GM19193 (cell line): ENCODE results near the gene SETD6.

ENCODE experiments used
- POLR2A ChIP-seq: IDR thresholded peaks from 4 replicates; pipeline ENCODE4 v1.6.1; 2011; ENCODE audit not compliant: insufficient read depth, insufficient read length; ENCODE audit errors: extremely low read depth

SETD6 gene

GRCh38 chr16:58487566-58488351, 27.6 kb upstream of the SETD6 start:
- TF ChIP-seq POLR2A: no peak

DNA sequence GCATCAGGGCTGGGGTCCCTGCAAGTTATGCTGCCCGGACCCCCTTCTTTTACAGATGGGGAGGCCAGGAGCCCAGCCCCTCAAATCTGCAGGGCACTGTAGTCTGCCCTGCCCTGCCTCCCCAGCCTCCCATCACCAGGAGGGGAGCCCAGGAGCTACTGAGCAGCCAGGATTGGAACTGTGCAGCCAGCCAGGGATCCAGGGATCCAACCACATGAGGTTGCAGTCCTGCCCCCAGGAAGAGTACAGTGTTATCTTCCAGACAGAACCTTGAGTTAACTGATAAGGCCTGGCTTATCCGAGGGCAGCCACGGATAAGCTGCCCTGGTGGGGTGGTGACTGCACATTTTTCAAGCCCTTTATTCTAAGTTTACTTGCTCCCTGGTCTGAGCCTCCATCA, 26.8 kb upstream of the SETD6 start:
- no peak for TF ChIP-seq POLR2A

DNA sequence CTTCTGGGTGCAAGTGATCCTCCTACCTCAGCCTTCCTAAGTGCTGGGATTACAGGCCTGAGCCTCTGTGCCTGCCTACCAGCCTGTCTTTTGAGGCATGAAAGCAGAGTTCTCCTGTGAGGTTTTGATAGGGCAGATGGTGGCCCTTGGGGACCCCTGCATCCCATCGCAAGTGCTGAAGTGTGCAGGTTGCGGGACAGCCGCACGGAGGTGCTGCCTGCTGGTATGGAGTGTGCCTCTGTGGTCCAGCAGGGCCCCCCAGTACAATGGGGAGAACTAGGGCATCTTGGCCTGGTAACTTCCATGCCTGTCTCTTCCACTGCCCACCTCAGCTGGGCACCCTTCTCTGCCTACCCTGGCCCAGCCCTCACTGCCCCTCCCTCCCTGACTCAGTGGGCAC, 25.3 kb upstream of the SETD6 start:
- no peak for TF ChIP-seq POLR2A

DNA sequence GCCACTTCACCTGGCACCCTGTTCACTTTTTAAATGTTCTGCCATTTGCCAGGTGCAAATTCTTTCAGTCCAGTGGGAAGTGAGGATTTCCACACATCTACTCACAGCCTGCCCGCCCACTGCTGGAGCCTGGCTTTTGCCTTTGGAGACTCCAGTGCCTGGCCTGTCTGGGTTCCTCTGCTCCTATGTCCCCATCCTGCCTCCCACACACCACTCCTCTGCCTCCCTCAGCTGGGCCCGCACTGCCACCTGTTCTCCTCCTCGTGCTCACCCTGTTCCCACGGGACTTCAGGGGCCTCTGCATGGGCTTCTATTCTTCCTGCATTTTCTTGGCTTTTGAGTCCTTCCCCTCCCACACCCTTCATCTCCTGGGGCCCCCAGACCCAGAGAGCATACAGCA, 23.3 kb upstream of the SETD6 start:
- no peak for TF ChIP-seq POLR2A

DNA sequence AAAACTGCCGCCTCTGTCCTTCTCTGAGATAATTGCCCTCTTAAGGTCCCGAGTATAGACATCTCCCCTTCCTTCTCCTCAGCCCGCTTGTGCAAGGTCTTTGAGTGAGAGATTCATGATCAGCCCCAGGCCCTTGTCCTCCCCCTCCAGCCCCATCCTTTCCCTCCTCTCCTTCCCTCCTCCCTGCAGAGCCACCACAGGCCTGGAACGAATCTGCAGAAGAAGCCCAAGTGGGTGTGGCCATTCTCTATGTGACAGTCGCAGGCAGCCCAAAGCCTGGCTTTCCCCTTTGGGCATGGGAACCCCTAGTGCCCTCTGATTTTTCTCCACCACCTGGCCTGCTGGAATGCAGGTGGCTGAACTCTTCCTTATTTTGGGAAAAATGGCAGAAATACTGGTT, 22.6 kb upstream of the SETD6 start:
- TF ChIP-seq POLR2A: no peak

DNA sequence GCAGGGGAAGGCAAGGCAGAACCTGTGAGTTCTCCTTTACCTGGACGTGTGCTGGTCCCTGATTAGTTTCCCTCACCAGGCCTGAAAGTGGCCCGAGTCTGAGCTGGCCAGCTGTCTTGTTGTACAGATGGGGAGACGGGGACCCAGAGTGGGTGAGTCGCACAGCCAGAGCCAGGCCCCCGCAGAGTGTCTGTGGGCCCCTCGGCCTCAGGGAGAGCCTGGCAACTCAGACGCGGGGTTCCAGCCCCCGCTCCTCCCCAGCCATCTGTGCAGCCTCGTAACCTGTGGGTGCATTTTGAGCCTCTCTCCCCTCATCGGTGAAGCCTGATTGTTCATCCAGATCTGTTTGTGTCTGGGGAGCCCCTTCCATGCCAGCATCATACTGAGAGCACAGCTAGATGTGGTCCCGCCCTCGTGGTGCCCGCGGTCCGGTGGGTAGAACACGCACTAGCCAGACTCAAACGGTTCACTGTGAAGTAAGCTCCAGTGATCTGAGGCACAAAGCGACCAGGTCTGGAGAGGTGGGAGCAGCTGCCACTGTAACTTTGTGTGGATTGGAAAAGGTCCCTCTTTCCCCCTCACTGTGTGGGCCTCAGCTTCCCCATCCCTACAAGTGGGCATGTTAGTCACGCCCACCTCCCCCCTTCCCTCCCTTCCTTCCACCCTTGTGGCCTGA, 21.4 kb upstream of the SETD6 start:
- TF ChIP-seq POLR2A: no peak

DNA sequence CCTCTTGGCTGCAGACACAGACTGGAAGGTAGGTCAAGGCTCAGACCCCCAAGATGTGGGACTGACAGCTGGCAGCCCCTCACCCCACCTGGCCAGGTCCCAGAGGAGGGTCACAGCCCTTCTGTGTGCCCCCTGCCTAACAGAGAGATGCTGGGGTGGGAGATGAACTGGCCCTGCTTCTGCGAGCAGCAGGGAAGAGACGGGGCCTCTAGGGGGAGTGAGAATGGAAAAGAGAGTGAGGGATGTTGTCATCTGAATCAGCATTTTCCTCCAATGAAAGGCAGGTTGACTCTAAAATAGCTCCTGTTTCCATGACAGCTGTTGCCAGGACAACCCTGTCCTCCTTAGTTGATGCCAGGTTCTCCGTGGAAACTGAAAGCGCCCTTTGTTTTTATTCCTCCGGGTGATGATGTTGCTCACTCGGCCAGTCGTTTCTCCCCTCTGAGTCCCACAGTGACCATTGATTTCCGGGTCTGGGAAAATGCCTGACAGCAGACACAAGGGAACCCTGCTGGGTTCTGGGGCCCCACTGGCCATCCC, 20.3 kb upstream of the SETD6 start:
- no peak for TF ChIP-seq POLR2A

DNA sequence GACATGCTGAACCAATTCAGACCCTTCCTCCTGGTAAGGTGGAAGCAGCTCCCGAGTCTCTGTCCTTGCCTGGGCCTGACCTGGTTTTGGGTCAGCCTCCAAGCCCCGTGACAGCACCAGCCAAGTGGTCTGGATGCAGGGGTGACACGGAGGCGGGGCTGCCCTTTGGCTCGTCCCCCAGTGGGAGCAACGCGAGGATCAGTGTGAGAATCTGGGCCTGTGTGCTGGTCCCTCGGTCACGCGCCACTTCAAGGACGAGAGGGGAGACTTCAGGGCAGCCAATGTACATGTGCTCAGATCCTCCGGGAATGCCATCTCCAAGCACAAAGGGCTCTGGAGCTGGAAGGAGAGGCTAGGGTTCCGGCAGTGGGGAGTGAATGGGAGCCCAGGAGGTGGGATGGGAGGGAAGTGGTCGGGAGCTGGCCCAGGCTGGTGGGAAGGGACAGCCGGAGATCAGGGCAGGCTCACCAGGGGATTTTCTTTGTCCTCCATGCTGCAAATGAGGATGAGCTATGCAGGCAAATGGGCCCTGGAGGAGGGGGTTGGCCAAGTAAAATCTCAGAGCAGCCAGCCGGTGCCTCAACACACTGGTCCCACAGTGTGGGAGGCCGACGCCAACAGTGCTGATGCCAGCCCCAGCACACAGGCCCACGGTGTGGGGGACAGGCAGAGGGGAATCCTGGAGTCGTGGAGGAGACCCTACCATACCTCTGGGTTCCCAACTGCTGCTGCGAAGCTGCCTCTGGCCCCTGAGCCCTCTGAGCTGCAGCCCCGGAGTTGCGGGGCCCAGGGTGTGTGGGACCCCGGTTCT, 19.6 kb upstream of the SETD6 start:
- TF ChIP-seq POLR2A: no peak

GRCh38 chr16:58497468-58497867, 17.8 kb upstream of the SETD6 start:
- no peak for TF ChIP-seq POLR2A

GRCh38 chr16:58497935-58498334, 17.4 kb upstream of the SETD6 start:
- no peak for TF ChIP-seq POLR2A

DNA sequence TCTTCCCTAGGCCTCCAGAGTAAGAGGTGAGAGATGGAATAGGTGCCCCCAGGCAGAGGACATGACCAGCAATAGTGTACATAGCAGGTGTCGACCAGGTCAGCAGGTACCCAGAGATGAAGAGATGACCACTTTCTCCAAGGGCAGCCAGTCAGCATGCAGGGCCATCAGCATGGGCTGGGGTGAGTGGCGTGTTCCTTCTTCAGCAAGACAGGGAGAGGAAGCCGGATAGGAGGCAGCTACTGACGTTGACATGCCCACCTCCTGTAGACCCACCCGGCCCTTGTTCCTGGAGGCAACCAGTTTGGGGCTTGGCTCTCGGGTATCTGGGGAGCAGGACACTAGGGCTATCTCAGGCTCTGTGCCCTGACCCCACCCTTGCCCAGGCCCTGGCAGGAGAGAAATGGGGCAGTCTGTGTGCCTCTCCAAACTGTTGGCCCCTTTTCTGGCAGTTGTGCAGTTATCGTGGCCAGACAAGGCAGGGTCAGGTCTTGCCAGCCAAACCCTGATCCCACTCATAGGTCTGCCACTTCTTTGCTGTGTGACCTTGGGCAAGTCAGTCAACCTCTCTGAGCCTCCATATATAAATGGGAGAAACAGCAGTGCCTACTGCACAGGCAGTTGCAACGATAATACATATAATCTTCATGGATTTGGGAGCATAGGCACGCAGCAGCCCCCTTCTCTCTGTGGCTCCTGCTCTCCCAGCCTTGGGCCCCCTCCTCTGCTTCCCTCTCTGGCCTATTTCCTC, 16.8 kb upstream of the SETD6 start:
- TF ChIP-seq POLR2A: no peak

GRCh38 chr16:58499092-58499511, 16.2 kb upstream of the SETD6 start:
- TF ChIP-seq POLR2A: no peak

- TF ChIP-seq POLR2A: peak; percentile 41
Observed at GRCh38 chr16:58499615-58500351, 15.5 kb upstream of the SETD6 start, which contains the start of gene NDRG4. Gene NDRG4, plus strand, starts transcription at chr16:58500143. Its CDS starts 106 bp downstream, at chr16:58500249.

GRCh38 chr16:58500430-58501241, 14.7 kb upstream of the SETD6 start:
- TF ChIP-seq POLR2A: no peak
